Epithelial cell of esophagus (primary cell): Measurements from ENCODE around the gene TSPAN19.

Experiments used
- DNase-seq: peaks from one replicate; pipeline ENCODE4 v3.0.0; 2010; ENCODE audit warnings: low read depth
- H3K4me3 ChIP-seq: 2 replicates; pipeline ENCODE4 v1.5.1; 2011; ENCODE audit warnings: mild to moderate bottlenecking, low read length, control low read depth
- TF ChIP-seq, protein P1 (sequence below): IDR thresholded peaks from 2 replicates; pipeline ENCODE4 v1.5.1; 2011; ENCODE audit warnings: low read depth, mild to moderate bottlenecking, low read length, control low read depth, inconsistent platforms; ENCODE audit not compliant: insufficient read depth; ENCODE audit errors: missing control alignments

Gene TSPAN19

DNA sequence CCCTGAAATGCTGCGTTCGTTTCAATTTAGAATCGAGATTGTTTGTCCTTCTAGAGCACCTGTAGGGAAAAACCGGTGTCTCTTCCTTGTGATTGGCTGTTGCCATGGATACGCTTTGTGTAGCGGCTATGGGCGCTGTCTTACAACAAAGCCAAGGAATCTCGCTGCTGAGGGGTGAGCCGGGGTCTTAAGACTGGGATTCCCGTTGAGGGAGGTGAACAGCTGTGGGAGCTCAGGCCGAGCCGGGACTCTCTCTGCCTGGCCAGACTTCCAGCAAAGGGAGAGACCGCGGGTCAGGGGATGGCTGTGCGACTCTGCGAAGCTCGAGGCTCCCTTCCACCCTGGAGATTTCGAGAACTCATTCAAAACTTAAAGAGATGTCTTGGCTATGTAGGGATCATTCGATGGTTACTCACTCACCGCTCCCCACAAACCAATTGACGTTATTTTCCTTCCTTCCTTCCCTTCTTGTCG, at the start of gene TSPAN19, which contains the start of gene LRRIQ1:
TSS of gene TSPAN19 (minus strand) at position 44 of the 474 bp plus-strand sequence. CDS start 6,331 bp downstream, outside the sequence.
TSS of gene LRRIQ1 (plus strand) at position 118 of the 474 bp plus-strand sequence. CDS start 1,826 bp downstream, outside the sequence.
- TF ChIP-seq, protein P1, sequence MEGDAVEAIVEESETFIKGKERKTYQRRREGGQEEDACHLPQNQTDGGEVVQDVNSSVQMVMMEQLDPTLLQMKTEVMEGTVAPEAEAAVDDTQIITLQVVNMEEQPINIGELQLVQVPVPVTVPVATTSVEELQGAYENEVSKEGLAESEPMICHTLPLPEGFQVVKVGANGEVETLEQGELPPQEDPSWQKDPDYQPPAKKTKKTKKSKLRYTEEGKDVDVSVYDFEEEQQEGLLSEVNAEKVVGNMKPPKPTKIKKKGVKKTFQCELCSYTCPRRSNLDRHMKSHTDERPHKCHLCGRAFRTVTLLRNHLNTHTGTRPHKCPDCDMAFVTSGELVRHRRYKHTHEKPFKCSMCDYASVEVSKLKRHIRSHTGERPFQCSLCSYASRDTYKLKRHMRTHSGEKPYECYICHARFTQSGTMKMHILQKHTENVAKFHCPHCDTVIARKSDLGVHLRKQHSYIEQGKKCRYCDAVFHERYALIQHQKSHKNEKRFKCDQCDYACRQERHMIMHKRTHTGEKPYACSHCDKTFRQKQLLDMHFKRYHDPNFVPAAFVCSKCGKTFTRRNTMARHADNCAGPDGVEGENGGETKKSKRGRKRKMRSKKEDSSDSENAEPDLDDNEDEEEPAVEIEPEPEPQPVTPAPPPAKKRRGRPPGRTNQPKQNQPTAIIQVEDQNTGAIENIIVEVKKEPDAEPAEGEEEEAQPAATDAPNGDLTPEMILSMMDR, result no peak
- DNase-seq, result peak; percentile 90
- H3K4me3 ChIP-seq, result peak within 1 kb of the TSS; percentile 80

DNA sequence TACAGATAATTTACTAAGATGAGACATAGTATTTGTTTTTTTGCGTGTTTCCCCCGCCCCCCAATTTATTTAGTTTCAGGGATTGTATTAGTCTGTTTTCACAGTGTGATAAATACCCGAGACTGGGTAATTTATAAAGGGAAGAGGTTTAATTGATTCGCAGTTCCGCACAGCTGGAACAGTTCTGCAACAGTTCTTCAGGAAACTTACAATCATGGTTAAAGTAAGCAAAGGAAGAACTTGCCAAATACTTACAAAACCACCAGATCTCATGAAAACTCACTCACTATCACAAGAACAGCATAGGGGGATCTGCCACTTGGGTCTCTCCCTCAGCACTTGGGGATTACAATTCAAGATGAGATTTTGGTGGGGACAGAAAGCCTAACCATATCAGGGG, 49.0 kb upstream of the TSPAN19 start:
- TF ChIP-seq, protein P1, result no peak
- no peak overlapping the region for H3K4me3 ChIP-seq
- DNase-seq, result no peak

DNA sequence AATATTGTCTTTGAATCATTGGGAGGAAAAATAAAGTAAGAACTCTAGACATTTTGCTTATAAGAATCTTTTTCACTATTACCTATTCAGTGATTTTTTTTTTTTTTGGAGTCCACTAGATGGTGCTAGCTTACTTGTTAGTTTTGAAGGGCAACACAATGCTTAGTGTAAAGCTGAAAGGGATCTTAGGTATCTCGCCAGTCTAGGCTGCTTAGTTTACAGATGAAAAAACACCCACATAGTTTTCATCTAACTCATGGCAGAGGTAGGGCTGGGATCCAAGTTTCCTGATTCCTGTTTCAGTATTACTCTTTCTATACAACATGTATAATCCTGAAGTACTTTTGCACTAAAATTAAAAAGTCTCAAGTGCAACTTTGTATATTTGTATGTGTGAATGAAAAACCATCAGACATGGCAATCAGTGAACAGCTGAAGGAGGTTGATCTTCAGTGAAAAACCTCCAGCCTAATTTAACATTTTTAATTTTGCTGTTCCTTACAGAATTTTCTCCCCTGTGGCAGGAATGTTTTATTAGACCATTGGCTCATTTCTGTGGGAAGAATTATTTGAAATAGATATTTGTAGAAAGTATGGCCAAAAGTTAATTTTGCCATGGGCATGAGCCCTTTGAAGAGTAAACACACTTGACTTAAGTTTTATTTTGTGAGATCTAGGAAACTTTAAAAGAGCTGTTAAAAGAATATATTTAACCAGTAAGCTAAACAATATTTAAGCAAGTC, 40.8 kb upstream of the TSPAN19 start:
- DNase-seq, result peak; percentile 94
- TF ChIP-seq, protein P1, result peak; percentile 63

DNA sequence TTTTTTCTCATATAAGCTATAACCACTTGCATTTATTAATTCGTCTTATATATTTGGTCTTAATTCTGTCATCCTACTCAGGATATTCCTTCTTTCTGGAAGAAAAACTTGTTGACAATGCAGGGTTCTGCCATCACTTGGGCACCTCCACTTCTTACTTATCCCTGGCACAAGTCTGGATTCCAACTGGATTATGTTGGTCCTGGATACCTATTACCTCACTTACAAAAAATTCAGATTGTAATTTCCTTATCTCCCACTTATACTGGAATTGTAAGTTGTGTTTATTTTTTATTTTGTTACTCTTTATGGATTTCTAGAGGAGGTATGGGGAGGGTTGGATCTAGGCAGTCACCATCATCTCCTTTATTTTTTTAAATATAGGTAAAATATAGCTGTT, 36.7 kb upstream of the TSPAN19 start:
- H3K4me3 ChIP-seq, result no peak overlapping the region
- TF ChIP-seq, protein P1, result no peak
- DNase-seq, result no peak

More for the DNA sequence above, 40.8 kb upstream of the TSPAN19 start:
- no peak overlapping the region for H3K4me3 ChIP-seq

DNA sequence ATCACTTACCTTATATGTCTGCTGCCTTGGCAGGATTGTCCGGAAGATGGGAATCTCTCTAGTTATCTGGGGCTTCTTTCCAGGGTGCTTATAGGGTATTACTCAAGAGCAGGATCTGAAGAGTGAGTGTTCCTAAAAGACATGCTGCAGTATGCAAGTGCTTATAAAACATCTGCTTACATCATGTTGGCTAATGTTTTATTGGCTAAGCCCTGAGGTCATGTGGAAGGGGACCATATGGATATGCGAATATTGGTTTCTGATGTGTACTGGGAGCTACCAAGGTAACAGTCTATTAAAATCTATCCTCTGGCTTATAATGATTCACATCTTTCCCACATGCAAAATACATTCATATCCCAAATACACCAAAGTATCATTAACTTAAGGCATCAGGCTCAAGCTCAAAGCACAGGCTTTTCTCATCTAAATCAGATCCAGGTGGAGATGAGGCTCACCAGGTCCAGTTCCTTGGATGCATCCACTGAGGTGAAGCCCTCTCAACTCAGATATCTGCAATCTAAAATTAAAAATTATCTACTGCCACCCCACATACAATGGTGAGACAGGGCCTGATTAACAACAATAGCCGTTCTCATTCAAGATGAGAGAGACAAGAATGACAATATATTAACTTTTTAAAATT, 29.9 kb upstream of the TSPAN19 start:
- TF ChIP-seq, protein P1, result no peak
- DNase-seq, result no peak
- no peak overlapping the region for H3K4me3 ChIP-seq

DNA sequence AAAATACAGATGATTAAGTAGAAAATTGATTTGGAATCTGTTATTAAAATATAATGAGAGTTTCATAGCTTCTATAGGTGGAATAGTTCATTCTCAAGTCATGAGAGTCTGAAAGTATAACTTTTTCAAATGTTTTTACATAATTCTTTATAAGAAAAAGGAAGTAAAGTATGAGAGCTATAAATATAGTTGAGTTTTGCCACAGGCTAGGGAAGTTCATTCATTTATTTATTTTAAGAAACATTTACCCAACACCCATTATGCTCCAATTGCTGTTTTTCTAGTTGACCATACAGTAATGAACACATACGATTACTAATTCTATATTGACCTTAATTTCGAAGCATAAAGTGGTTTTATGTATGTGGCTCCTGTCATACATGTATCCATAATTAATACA, 24.8 kb upstream of the TSPAN19 start:
- TF ChIP-seq, protein P1, result no peak
- no peak overlapping the region for H3K4me3 ChIP-seq
- no peak for DNase-seq
